ENCODE data around the gene C16orf96.

C16orf96 gene

DNA sequence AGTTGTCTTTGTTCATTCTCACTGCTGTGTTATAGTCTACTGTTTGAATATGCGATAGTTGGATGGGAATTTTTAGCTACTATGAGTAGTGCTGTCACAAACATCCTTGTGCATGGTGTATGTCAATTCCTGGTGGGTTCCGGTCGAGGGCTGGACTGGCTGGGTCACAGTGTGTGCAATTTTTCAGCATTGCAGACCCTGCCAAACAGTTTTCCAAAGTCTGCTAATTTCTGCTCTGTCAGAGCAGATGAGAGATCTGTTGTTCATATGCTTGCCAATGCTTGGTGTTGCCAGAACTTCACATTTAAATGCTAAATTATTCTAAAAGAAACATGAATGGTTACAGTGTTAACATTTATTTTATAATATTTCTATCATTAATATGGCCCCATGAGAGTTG is 3.6 kb upstream of the C16orf96 start:
- Histone ChIP-seq H3K9me3 (replicated peaks in 1 of 2; ENCODE audit: control insufficient read depth in 2 of 2, insufficient read depth in 1 of 2, low read depth in 1 of 2, low read length in 2 of 2) (no peaks in the 10 kb centered on the region), H2BK12ac (ENCODE audit: low read length) (no peak overlapping the region), H3K9ac (ENCODE audit: low read depth, low read length, poor library complexity) (no peak overlapping the region), H3K4ac (ENCODE audit: low read length) (no peak overlapping the region), H2AFZ (ENCODE audit: low read length) (no peak overlapping the region), H4K8ac (ENCODE audit: low read depth, low read length) (no peak overlapping the region), H2BK5ac (ENCODE audit: low read length) (no peak overlapping the region), H3K4me1 (ENCODE audit: control insufficient read depth in 2 of 2, insufficient read depth in 1 of 2, low read depth in 1 of 2, low read length in 2 of 2) (peaks cover 0 to 4% of the 10 kb centered on the region in 2 donors), H3K79me1 (ENCODE audit: low read depth, low read length) (no peaks in the 10 kb centered on the region), H3K23ac (ENCODE audit: low read depth, low read length, poor library complexity) (no peak overlapping the region), H3K36me3 (replicated peaks in 1 of 2; ENCODE audit: control insufficient read depth in 2 of 2, insufficient read depth in 2 of 2, low read length in 2 of 2) (no peaks in the 10 kb centered on the region), H3K4me2 (ENCODE audit: insufficient read depth, low read length, poor library complexity, severe bottlenecking) (no peak overlapping the region), H3K4me3 (ENCODE audit: low read length in 2 of 2) (no peak overlapping the region), H3K27ac (replicated peaks; ENCODE audit: low read length) (no peak overlapping the region), H2BK120ac (ENCODE audit: low read depth, low read length) (no peak overlapping the region), H2BK15ac (ENCODE audit: low read length) (no peak overlapping the region), H4K91ac (ENCODE audit: low read depth, low read length, poor library complexity) (no peak overlapping the region), H3K14ac (ENCODE audit: low read length) (no peak overlapping the region), H3K27me3 (ENCODE audit: control insufficient read depth in 3 of 3, insufficient read depth in 3 of 3, low read depth in 1 of 3, low read length in 3 of 3) (no peaks in the 10 kb centered on the region), H3K18ac (ENCODE audit: low read length) (no peak overlapping the region), H2AK5ac (ENCODE audit: low read depth, low read length) (no peak overlapping the region)
- WGBS, 2 donors (ENCODE audit: extremely low coverage in 2 of 2, insufficient read length in 2 of 2, insufficient replicate concordance in 1 of 2): no CpG with 5 or more reads among the region's 3 CpGs
- no peak for DNase-seq (ENCODE audit: low spot score)

DNA sequence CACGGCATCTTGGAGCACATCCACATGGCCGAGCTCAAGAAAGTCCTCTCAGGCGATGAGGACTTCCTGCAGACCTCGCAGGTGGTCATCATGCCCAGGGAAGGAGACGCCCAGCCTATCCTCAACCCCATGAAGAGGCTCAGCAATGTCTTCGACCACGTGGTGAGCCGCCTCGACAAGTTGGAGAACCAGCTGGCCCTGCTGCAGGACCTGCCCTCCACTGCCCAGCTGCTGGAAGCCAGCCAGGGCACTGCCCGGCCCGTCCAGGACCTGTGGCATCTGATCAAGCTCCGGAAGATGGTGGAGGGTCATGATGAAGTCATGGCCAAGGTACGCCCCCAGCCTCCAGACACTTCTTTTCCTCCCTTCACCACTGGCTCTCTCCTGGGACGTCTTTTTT is 440 bp downstream of the C16orf96 start:
- Histone ChIP-seq H2BK5ac (ENCODE audit: low read length) (no peak overlapping the region), H3K14ac (ENCODE audit: low read length) (no peak overlapping the region), H3K4me3 (ENCODE audit: low read length in 2 of 2) (peak overlapping the region in 1 of 2 donors; percentile 26), H2BK12ac (ENCODE audit: low read length) (peak overlapping the region; percentile 63), H3K4me2 (ENCODE audit: insufficient read depth, low read length, poor library complexity, severe bottlenecking) (no peak overlapping the region), H4K91ac (ENCODE audit: low read depth, low read length, poor library complexity) (no peak overlapping the region), H4K8ac (ENCODE audit: low read depth, low read length) (no peak overlapping the region), H2AK5ac (ENCODE audit: low read depth, low read length) (peak overlapping the region; percentile 66), H3K27ac (replicated peaks; ENCODE audit: low read length) (no peak overlapping the region), H3K23ac (ENCODE audit: low read depth, low read length, poor library complexity) (peak overlapping the region; percentile 17), H3K27me3 (ENCODE audit: control insufficient read depth in 3 of 3, insufficient read depth in 3 of 3, low read depth in 1 of 3, low read length in 3 of 3) (no peaks in the 10 kb centered on the region), H3K9me3 (replicated peaks in 1 of 2; ENCODE audit: control insufficient read depth in 2 of 2, insufficient read depth in 1 of 2, low read depth in 1 of 2, low read length in 2 of 2) (no peaks in the 10 kb centered on the region), H3K9ac (ENCODE audit: low read depth, low read length, poor library complexity) (peak overlapping the region; percentile 12), H3K79me1 (ENCODE audit: low read depth, low read length) (no peaks in the 10 kb centered on the region), H3K4me1 (ENCODE audit: control insufficient read depth in 2 of 2, insufficient read depth in 1 of 2, low read depth in 1 of 2, low read length in 2 of 2) (peaks cover 5 to 11% of the 10 kb centered on the region in 2 donors), H2BK120ac (ENCODE audit: low read depth, low read length) (no peak overlapping the region), H2BK15ac (ENCODE audit: low read length) (peak overlapping the region; percentile 30), H2AFZ (ENCODE audit: low read length) (no peak overlapping the region), H3K36me3 (replicated peaks in 1 of 2; ENCODE audit: control insufficient read depth in 2 of 2, insufficient read depth in 2 of 2, low read length in 2 of 2) (no peaks in the 10 kb centered on the region), H3K4ac (ENCODE audit: low read length) (peak overlapping the region; percentile 69), H3K18ac (ENCODE audit: low read length) (peak overlapping the region; percentile 65)
- DNase-seq (ENCODE audit: low spot score): no peak
- WGBS, 2 donors (ENCODE audit: extremely low coverage in 2 of 2, insufficient read length in 2 of 2, insufficient replicate concordance in 1 of 2): no CpG with 5 or more reads among the region's 14 CpGs

DNA sequence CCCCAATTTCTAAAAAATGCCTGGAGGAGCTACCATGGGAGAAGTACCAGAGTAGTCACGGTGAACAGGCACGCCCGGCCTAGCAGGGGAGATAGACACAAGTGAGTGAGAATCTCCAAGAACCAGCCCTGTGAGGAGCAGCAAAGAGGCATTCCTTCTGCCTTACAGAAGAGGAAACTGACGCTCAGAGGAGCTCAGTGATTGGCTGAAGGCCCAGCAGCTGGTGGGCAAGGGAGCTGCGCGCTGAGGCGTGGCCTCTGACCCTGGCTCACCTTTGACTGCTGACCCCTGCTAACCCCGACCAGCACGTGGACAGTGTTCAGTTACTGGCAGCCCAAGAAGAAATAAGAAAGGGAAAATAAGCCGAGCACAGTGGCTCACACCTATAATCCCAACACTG is 1.8 kb downstream of the C16orf96 start:
- H3K4me2 ChIP-seq (ENCODE audit: insufficient read depth, low read length, poor library complexity, severe bottlenecking): no peak overlapping the region
- no peak overlapping the region for H2BK120ac ChIP-seq (ENCODE audit: low read depth, low read length)
- H3K18ac ChIP-seq (ENCODE audit: low read length): peak overlapping the region; percentile 11
- no peak overlapping the region for H3K23ac ChIP-seq (ENCODE audit: low read depth, low read length, poor library complexity)
- no peak overlapping the region for H3K4ac ChIP-seq (ENCODE audit: low read length)
- H2AFZ ChIP-seq (ENCODE audit: low read length): no peak overlapping the region
- H3K4me3 ChIP-seq (ENCODE audit: low read length in 2 of 2): no peak overlapping the region
- H2BK12ac ChIP-seq (ENCODE audit: low read length): no peak overlapping the region
- H3K14ac ChIP-seq (ENCODE audit: low read length): no peak overlapping the region
- no peaks in the 10 kb centered on the region for H3K27me3 ChIP-seq (ENCODE audit: control insufficient read depth in 3 of 3, insufficient read depth in 3 of 3, low read depth in 1 of 3, low read length in 3 of 3)
- no peak overlapping the region for H2BK15ac ChIP-seq (ENCODE audit: low read length)
- H2AK5ac ChIP-seq (ENCODE audit: low read depth, low read length): no peak overlapping the region
- no peak for DNase-seq (ENCODE audit: low spot score)
- no CpG with 5 or more reads among the region's 10 CpGs for WGBS, 2 donors (ENCODE audit: extremely low coverage in 2 of 2, insufficient read length in 2 of 2, insufficient replicate concordance in 1 of 2)
- no peaks in the 10 kb centered on the region for H3K36me3 ChIP-seq (replicated peaks in 1 of 2; ENCODE audit: control insufficient read depth in 2 of 2, insufficient read depth in 2 of 2, low read length in 2 of 2)
- H3K9me3 ChIP-seq (replicated peaks in 1 of 2; ENCODE audit: control insufficient read depth in 2 of 2, insufficient read depth in 1 of 2, low read depth in 1 of 2, low read length in 2 of 2): no peaks in the 10 kb centered on the region
- no peak overlapping the region for H4K91ac ChIP-seq (ENCODE audit: low read depth, low read length, poor library complexity)
- no peak overlapping the region for H2BK5ac ChIP-seq (ENCODE audit: low read length)
- no peak overlapping the region for H3K27ac ChIP-seq (replicated peaks; ENCODE audit: low read length)
- peaks cover 11 to 16% of the 10 kb centered on the region in 2 donors for H3K4me1 ChIP-seq (ENCODE audit: control insufficient read depth in 2 of 2, insufficient read depth in 1 of 2, low read depth in 1 of 2, low read length in 2 of 2)
- H3K9ac ChIP-seq (ENCODE audit: low read depth, low read length, poor library complexity): no peak overlapping the region
- H4K8ac ChIP-seq (ENCODE audit: low read depth, low read length): no peak overlapping the region
- no peaks in the 10 kb centered on the region for H3K79me1 ChIP-seq (ENCODE audit: low read depth, low read length)

DNA sequence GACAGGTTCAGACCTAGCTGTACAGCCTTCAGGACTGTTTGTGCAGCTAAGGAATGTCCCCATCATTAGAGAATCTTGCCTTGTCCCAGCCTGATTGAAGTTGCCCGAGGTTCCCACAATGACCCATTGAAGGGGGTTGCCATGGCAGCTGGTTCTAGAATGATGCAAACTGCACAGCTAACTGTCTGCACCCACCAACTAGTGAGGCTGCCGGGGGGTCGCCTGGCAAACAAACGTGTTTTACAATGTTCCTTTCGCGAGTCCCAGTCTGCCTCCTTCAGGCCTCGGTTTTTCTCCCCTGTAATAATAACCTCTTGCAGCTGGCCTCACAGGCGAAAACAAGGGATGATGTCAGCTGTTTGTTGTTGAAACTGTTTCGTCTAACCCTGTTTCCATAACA is 5.5 kb downstream of the C16orf96 start:
- Histone ChIP-seq H3K4me3 (ENCODE audit: low read length in 2 of 2) (no peak overlapping the region), H2BK15ac (ENCODE audit: low read length) (no peak overlapping the region), H3K79me1 (ENCODE audit: low read depth, low read length) (no peaks in the 10 kb centered on the region), H3K27ac (replicated peaks; ENCODE audit: low read length) (peak overlapping the region; percentile 67), H3K9me3 (replicated peaks in 1 of 2; ENCODE audit: control insufficient read depth in 2 of 2, insufficient read depth in 1 of 2, low read depth in 1 of 2, low read length in 2 of 2) (no peaks in the 10 kb centered on the region), H2BK12ac (ENCODE audit: low read length) (no peak overlapping the region), H3K4me2 (ENCODE audit: insufficient read depth, low read length, poor library complexity, severe bottlenecking) (no peak overlapping the region), H2BK120ac (ENCODE audit: low read depth, low read length) (no peak overlapping the region), H3K4me1 (ENCODE audit: control insufficient read depth in 2 of 2, insufficient read depth in 1 of 2, low read depth in 1 of 2, low read length in 2 of 2) (peaks cover 11 to 12% of the 10 kb centered on the region in 2 donors), H2BK5ac (ENCODE audit: low read length) (no peak overlapping the region), H3K36me3 (replicated peaks in 1 of 2; ENCODE audit: control insufficient read depth in 2 of 2, insufficient read depth in 2 of 2, low read length in 2 of 2) (no peaks in the 10 kb centered on the region), H4K8ac (ENCODE audit: low read depth, low read length) (no peak overlapping the region), H3K27me3 (ENCODE audit: control insufficient read depth in 3 of 3, insufficient read depth in 3 of 3, low read depth in 1 of 3, low read length in 3 of 3) (no peaks in the 10 kb centered on the region), H3K9ac (ENCODE audit: low read depth, low read length, poor library complexity) (no peak overlapping the region), H3K4ac (ENCODE audit: low read length) (no peak overlapping the region), H4K91ac (ENCODE audit: low read depth, low read length, poor library complexity) (no peak overlapping the region), H3K14ac (ENCODE audit: low read length) (no peak overlapping the region), H3K23ac (ENCODE audit: low read depth, low read length, poor library complexity) (no peak overlapping the region), H3K18ac (ENCODE audit: low read length) (peak overlapping the region; percentile 3), H2AK5ac (ENCODE audit: low read depth, low read length) (no peak overlapping the region), H2AFZ (ENCODE audit: low read length) (peak overlapping the region; percentile 65)
- peak; percentile 30 for DNase-seq (ENCODE audit: low spot score)
- no CpG with 5 or more reads among the region's 9 CpGs for WGBS, 2 donors (ENCODE audit: extremely low coverage in 2 of 2, insufficient read length in 2 of 2, insufficient replicate concordance in 1 of 2)
